Testis (tissue), 3 donors: Measurements from ENCODE around the gene MIEN1. TPM values are rescaled to one million over a fixed set of nuclear protein-coding genes. Genes with fewer than 3 reads are reported as not detected.

Source experiments
- DNase-seq: peaks from one replicate; pipeline ENCODE4 v3.0.0-alpha.2; 2019
- H3K27ac ChIP-seq, 2 donors: fragments of 200-600 bp; sonication (generic); one replicate each; pipeline ENCODE4 v1.5.1; 2019
- H3K27me3 ChIP-seq: fragments of 200-600 bp; sonication (generic); one replicate; pipeline ENCODE4 v1.5.1; 2019
- H3K36me3 ChIP-seq: fragments of 200-600 bp; sonication (generic); one replicate; pipeline ENCODE4 v1.5.1; 2017; ENCODE audit warnings: low read depth; ENCODE audit errors: missing control alignments
- H3K4me1 ChIP-seq: fragments of 200-600 bp; sonication (generic); one replicate; pipeline ENCODE4 v1.5.1; 2019
- H3K4me3 ChIP-seq, 2 donors: fragments of 200-600 bp; sonication (generic); one replicate each; pipeline ENCODE4 v1.5.1; 2017 to 2019
- H3K9me3 ChIP-seq: fragments of 200-600 bp; sonication (generic); one replicate; pipeline ENCODE4 v1.5.1; 2017
- CTCF ChIP-seq, 3 experiments: fragments of 450-650 bp in 2 of 3; fragments of 200-600 bp in 1 of 3; sonication (generic) in 1 of 3; IDR thresholded peaks; one replicate each; pipeline ENCODE4 v1.5.1; 2016 to 2019; ENCODE audit warnings: antibody characterized with exemption in 3 of 3, mild to moderate bottlenecking in 2 of 3, moderate library complexity in 1 of 3
- POLR2A ChIP-seq: fragments of 450-650 bp; IDR thresholded peaks from one replicate; pipeline ENCODE4 v1.6.1; 2017; ENCODE audit warnings: antibody characterized with exemption, mild to moderate bottlenecking, moderate library complexity
- WGBS, 2 donors: methylation state at CpG; one replicate each; pipeline ENCODE4 v1.1.5; 2018; 5-methylcytosine and 5-hydroxymethylcytosine counted together
- intact Hi-C: fragments of 100-400 bp; cut with DNase I; formaldehyde crosslinking; loops from one replicate; pipeline ENCODE4 v1.15.1; 2023; ENCODE audit warnings: low total_unique reads
- polyA plus RNA-seq: library from polyadenylated mRNA; stranded (reverse); fragments of 350-450 nt; fragmentation: Illumina TruSeq; extraction: RNeasy Lipid Tissue Mini Kit (QIAGEN cat#74804); gene quantifications from one replicate; pipeline ENCODE4 v1.2.3, GENCODE V29; 2014; ENCODE audit warnings: low read depth, low replicate concordance; ENCODE audit not compliant: insufficient read depth
- total RNA-seq, 2 donors: library from RNA; depleted of rRNA; stranded (reverse); fragments of >200 nt; gene quantifications; one replicate each; pipeline ENCODE4 v1.2.3, GENCODE V29; 2016

The MIEN1 gene
- total and polyA plus RNA-seq, 3 donors from 2014 or later, result 47.9 to 89.1 (median 53.1) TPM

- DNase-seq, result no peak
- Histone ChIP-seq H3K36me3 (no peaks in the 10 kb centered on the region), H3K4me1 (peaks cover 5% of the 10 kb centered on the region), H3K9me3 (no peaks in the 10 kb centered on the region), H3K4me3 (no peak overlapping the region), H3K27ac (no peak overlapping the region), H3K27me3 (no peaks in the 10 kb centered on the region)
- WGBS, 2 donors, result 18 to 21% methylated on average over 3 of the region's 3 CpGs
- TF ChIP-seq CTCF (IDR thresholded peaks at IDR 0.05) (no peak), POLR2A (no peak)
- intact Hi-C loops, result no loop called here
These were observed 41.4 kb downstream of the MIEN1 start for GRCh38 chr17:39688945-39689344.

DNA sequence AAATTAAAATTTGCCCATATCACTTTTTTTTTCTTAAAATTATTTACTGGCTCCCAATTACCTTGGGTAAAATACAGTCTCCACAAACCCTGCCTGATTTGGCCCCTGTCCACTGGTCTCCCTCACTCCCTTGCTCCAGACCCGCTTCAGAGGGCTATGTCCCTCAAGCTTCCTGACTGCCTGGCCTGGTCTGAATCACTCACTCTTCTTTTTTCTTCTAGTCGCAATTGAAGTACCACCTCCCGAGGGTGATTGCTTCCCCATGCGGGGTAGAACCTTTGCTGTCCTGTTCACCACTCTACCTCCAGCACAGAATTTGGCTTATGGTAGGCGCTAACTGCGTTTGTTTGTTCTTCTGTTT lies 41.9 kb downstream of the MIEN1 start:
- Histone ChIP-seq H3K27me3 (no peaks in the 10 kb centered on the region), H3K36me3 (no peaks in the 10 kb centered on the region), H3K27ac (peak overlapping the region; percentile 84 to 96), H3K4me1 (peaks cover 5% of the 10 kb centered on the region), H3K4me3 (peak overlapping the region; percentile 61 to 88), H3K9me3 (no peaks in the 10 kb centered on the region)
- TF ChIP-seq POLR2A (no peak), CTCF (IDR thresholded peaks at IDR 0.05) (no peak)
- DNase-seq, result no peak
- 12 to 13% methylated on average over 6 of the region's 6 CpGs for WGBS, 2 donors
- intact Hi-C loops, result no loop called here

DNA sequence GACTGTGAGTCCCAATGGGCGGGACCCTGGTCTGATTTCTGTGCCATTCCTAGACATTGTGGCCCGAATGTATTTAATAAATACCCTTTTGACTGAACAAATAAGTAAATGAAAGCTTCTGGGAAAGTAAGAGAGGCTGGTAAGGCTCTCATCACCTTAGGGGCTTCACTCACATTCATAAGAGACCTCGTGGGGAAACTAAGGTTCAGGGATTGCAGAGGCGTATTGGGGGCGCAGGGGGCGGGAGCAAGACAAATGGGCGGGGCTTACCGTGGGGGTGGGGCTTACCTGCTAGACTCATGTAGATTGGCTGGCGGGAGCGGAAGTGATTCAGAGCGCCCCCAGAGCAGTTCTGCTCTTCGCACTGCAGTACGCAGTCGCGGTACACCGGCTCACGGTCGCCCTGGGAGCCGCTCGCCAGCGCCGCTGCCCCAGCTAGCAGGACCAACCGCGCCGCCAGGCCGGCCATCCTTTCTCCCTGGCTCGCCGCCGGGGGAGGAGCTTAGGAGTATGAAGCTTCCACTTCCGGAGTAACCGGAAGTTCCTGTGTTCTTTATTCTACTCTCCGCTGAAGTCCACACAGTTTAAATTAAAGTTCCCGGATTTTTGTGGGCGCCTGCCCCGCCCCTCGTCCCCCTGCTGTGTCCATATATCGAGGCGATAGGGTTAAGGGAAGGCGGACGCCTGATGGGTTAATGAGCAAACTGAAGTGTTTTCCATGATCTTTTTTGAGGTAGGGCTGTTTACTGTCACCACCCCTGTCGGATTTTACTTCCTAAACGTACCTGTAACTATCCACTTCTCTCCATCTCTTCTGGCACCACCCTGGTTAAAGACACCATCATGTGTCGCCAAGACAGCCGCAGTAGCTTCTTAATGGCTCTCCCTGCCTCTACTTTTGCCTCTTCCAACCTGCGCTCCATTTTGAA lies 42.5 kb downstream of the MIEN1 start, which contains the start of gene PGAP3:
TSS of gene PGAP3 (minus strand) at position 512 of the 929 bp plus-strand sequence. CDS start at position 469, 43 bp downstream.
- peak; percentile 96 for DNase-seq
- 2 to 3% methylated on average over 38 to 45 of the region's 45 CpGs for WGBS, 2 donors
- TF ChIP-seq POLR2A (no peak), CTCF (IDR thresholded peaks at IDR 0.05) (no peak)
- Histone ChIP-seq H3K9me3 (no peaks in the 10 kb centered on the region), H3K27ac (peak within 1 kb of the TSS; percentile 84 to 96), H3K27me3 (no peaks in the 10 kb centered on the region), H3K4me1 (peaks cover 5% of the 10 kb centered on the region), H3K4me3 (peak within 1 kb of the TSS; percentile 61 to 88), H3K36me3 (no peaks in the 10 kb centered on the region)
- intact Hi-C loops, result no loop called here

- DNase-seq, result no peak
- peak overlapping the region; percentile 84 to 96 for H3K27ac ChIP-seq
- no peaks in the 10 kb centered on the region for H3K9me3 ChIP-seq
- H3K4me3 ChIP-seq, result peak overlapping the region; percentile 61 to 88
- WGBS, 2 donors, result 29 to 46% methylated on average over 6 of the region's 6 CpGs
- intact Hi-C loops, result no loop called here
- H3K4me1 ChIP-seq, result peaks cover 5% of the 10 kb centered on the region
- TF ChIP-seq CTCF (IDR thresholded peaks at IDR 0.05) (no peak), POLR2A (no peak)
- H3K36me3 ChIP-seq, result no peaks in the 10 kb centered on the region
- H3K27me3 ChIP-seq, result no peaks in the 10 kb centered on the region
These were observed 43.2 kb downstream of the MIEN1 start for GRCh38 chr17:39687101-39687545.
